ENCODE data around the gene NELFA.

- no peak for TF ChIP-seq CTCF (IDR thresholded peaks at IDR 0.05; ENCODE audit: insufficient read depth, low read length, poor library complexity, severe bottlenecking)
- TF ChIP-seq EZH2phosphoT487 (conservative IDR thresholded peaks at IDR 0.05; ENCODE audit: low read length): no peak
Measured at GRCh38 chr4:2057382-2058065, 48.8 kb upstream of the NELFA start.

Data from SU-DHL-6 (cell line).